Stimulated activated naive CD8-positive, alpha-beta T cell treated with anti-CD3 and anti-CD28 coated beads, Interleukin-15, Interleukin-2, amounts not matched to agents 100 ng/mL and 50 ng/mL, for 24 hours (primary cell): ENCODE results near the gene LYRM2.

Experiments used
- H3K27ac Mint-ChIP-seq: one replicate; pipeline ENCODE4 v1.8.0; 2021; ENCODE audit warnings: mild to moderate bottlenecking, mixed read lengths
- H3K27me3 Mint-ChIP-seq: one replicate; pipeline ENCODE4 v1.8.0; 2021; ENCODE audit warnings: mixed read lengths
- H3K36me3 Mint-ChIP-seq: one replicate; pipeline ENCODE4 v1.8.0; 2021; ENCODE audit warnings: low read depth, mixed read lengths
- H3K4me1 Mint-ChIP-seq: one replicate; pipeline ENCODE4 v1.8.0; 2021; ENCODE audit warnings: low read depth, mixed read lengths
- H3K4me3 Mint-ChIP-seq: one replicate; pipeline ENCODE4 v1.8.0; 2021; ENCODE audit warnings: mild to moderate bottlenecking, mixed read lengths
- H3K9me3 Mint-ChIP-seq: one replicate; pipeline ENCODE4 v1.8.0; 2021; ENCODE audit warnings: mixed read lengths

Gene LYRM2, protein sequence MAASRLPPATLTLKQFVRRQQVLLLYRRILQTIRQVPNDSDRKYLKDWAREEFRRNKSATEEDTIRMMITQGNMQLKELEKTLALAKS

DNA sequence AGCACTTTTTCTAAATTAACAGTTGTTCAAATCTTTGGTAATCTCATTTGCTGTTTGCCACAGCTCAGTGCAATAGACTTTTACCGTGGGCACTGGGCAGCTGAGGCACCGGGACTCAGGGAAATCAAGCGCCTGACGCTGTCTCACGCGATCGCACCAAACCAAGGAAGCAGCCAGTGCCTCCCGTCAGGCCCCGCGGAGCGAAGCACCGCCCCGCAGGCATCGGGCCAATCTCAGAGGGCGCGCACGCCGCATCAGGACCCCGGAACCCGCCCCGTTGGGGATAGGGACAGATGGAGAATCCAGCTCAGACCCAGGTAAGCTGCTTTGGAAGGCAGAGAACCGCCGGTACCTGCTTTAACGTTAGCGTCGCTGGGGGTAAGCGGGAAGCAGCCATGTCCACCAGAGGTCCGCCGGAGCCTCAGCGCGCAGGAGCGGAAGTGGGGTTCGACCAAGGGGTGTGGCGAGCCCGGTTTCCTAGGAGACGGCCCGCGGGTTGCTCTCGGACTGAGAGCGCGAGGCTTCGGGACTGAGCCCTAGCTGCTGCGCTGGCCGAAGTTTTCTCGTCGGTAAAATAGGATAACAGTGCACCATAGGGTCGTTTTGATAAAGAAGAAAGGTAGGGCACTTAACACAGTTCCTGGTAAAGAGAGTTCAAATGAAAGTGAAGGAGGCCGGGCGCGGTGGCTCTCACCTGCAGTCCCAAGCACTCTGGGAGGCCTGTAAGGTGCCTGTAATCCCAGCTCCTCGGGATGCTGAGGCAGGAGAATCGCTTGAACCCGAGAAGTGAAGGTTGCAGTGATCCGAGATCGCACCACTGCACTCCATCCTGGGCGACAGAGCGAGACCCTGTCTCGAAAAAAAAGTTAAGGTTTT is at the start of gene LYRM2:
Gene LYRM2 (minus strand): TSS at position 428 of the 876 bp plus-strand sequence. CDS start 31 bp downstream, at position 397.
- Mint-ChIP-seq H3K27me3 (no peaks in the 10 kb centered on the region), H3K36me3 (peaks cover 53% of the 10 kb centered on the region), H3K4me3 (peak within 1 kb of the TSS; percentile 88), H3K4me1 (peaks cover 21% of the 10 kb centered on the region), H3K9me3 (no peaks in the 10 kb centered on the region), H3K27ac (peak within 1 kb of the TSS; percentile 98)

DNA sequence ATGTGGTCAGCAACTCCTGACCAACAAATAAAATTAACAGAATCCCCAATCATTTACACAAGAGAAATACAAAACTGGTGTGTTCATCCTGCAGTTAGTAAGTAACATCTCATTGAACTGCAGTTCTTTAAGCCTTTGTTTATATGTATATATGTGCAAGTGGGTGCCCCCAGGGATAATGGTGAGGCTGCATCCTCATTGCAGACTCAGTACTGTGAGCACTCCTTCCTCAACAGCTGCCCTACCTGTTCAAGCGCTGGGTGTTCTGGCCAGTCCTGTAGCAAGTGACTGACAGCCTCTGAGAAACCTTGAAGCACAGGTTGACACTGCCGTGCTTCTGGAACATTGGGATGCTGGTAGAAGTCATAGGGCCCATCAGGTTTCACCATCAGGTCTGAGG is 49.8 kb upstream of the LYRM2 start:
- Mint-ChIP-seq H3K4me3 (no peak overlapping the region), H3K36me3 (peaks cover 80% of the 10 kb centered on the region), H3K27ac (no peak overlapping the region), H3K9me3 (no peaks in the 10 kb centered on the region), H3K4me1 (no peaks in the 10 kb centered on the region), H3K27me3 (no peaks in the 10 kb centered on the region)

GRCh38 chr6:89685311-89685710 is 46.8 kb upstream of the LYRM2 start:
- Mint-ChIP-seq H3K9me3 (no peaks in the 10 kb centered on the region), H3K4me3 (no peak overlapping the region), H3K27me3 (no peaks in the 10 kb centered on the region), H3K36me3 (peaks cover 79% of the 10 kb centered on the region), H3K27ac (no peak overlapping the region), H3K4me1 (no peaks in the 10 kb centered on the region)

- Mint-ChIP-seq H3K36me3 (peaks cover 81% of the 10 kb centered on the region), H3K4me3 (no peak overlapping the region), H3K27ac (no peak overlapping the region), H3K27me3 (no peaks in the 10 kb centered on the region), H3K4me1 (no peaks in the 10 kb centered on the region), H3K9me3 (no peaks in the 10 kb centered on the region)
These were observed 44.4 kb upstream of the LYRM2 start for GRCh38 chr6:89682991-89683390.

DNA sequence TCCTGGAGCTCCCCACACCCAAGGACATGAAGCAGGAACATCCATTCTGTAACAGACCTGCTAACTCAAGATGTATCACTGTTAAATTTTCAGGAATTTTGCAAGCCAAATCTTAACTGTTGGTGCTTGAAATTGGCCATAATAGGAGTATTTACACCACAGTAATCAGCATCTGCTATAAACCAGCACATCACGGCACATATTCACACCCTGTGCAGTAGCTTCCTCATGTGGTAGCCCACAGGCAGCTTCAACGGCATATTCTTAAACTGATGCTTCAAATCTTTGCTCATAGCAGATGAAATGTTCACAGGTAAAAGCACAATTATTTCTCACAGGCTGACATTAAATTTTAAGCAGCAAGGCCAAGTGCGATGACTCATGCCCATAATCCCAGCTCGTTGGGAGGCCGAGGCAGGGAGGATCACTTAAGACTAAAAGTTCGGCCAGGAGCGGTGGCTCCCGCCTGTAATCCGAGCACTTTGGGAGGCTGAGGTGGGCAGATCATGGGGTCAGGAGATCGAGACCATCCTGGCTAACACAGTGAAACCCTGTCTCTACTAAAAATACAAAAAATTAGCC is 43.5 kb upstream of the LYRM2 start:
- Mint-ChIP-seq H3K4me1 (no peaks in the 10 kb centered on the region), H3K36me3 (peaks cover 79% of the 10 kb centered on the region), H3K4me3 (no peak overlapping the region), H3K9me3 (no peaks in the 10 kb centered on the region), H3K27ac (no peak overlapping the region), H3K27me3 (no peaks in the 10 kb centered on the region)

DNA sequence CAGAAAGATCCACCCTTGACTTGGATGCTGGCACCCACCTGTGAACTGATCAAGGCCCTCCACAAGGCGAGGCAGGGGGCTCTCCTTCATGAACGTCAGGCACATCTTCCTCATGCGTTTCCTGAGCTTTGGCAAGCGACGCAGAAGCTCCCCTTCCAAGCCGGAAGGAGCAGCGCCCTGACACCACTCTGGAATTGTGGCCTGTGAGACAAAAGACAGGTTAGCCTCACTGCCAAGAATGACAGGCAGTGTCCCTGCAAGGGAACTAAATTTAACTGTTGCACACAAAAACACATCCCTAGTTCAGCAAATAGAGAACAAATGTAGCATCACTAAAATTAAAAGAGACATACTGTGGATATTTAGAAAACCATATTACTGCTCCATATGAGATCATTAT is 42.0 kb upstream of the LYRM2 start:
- Mint-ChIP-seq H3K4me3 (no peak overlapping the region), H3K27me3 (no peaks in the 10 kb centered on the region), H3K9me3 (no peaks in the 10 kb centered on the region), H3K36me3 (peaks cover 81% of the 10 kb centered on the region), H3K27ac (no peak overlapping the region), H3K4me1 (no peaks in the 10 kb centered on the region)

- H3K36me3 Mint-ChIP-seq, result peaks cover 81% of the 10 kb centered on the region
- no peak overlapping the region for H3K27ac Mint-ChIP-seq
- H3K9me3 Mint-ChIP-seq, result no peaks in the 10 kb centered on the region
- H3K4me1 Mint-ChIP-seq, result no peaks in the 10 kb centered on the region
- no peaks in the 10 kb centered on the region for H3K27me3 Mint-ChIP-seq
- no peak overlapping the region for H3K4me3 Mint-ChIP-seq
These were observed 41.6 kb upstream of the LYRM2 start for GRCh38 chr6:89680150-89680549.

GRCh38 chr6:89679215-89680120 is 40.9 kb upstream of the LYRM2 start:
- Mint-ChIP-seq H3K36me3 (peaks cover 80% of the 10 kb centered on the region), H3K9me3 (no peaks in the 10 kb centered on the region), H3K27me3 (no peaks in the 10 kb centered on the region), H3K27ac (no peak overlapping the region), H3K4me3 (no peak overlapping the region), H3K4me1 (no peaks in the 10 kb centered on the region)

DNA sequence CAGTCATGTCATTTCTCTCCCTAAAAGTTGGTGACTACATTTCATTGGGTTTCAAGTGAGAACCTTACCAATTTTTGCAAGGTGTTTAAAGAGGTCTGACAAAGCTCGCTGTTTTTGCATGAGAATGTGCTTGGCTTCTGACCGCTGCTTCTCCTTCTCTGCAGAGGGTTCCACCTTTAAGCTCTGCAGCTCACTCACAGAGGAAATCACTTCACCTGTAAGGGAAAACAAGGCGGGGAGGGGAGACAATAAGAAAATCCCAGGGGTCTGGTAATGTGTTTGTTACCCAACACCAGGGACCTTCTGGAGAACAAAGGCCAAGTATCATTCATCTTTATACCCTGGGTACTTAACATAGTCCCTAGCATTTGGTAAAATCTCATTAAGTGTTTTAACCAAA is 40.0 kb upstream of the LYRM2 start:
- no peaks in the 10 kb centered on the region for H3K4me1 Mint-ChIP-seq
- no peak overlapping the region for H3K27ac Mint-ChIP-seq
- H3K36me3 Mint-ChIP-seq, result peaks cover 73% of the 10 kb centered on the region
- H3K9me3 Mint-ChIP-seq, result no peaks in the 10 kb centered on the region
- H3K4me3 Mint-ChIP-seq, result no peak overlapping the region
- H3K27me3 Mint-ChIP-seq, result no peaks in the 10 kb centered on the region

GRCh38 chr6:89675949-89676748 is 37.6 kb upstream of the LYRM2 start:
- Mint-ChIP-seq H3K27me3 (no peaks in the 10 kb centered on the region), H3K9me3 (no peaks in the 10 kb centered on the region), H3K4me3 (no peak overlapping the region), H3K36me3 (peaks cover 74% of the 10 kb centered on the region), H3K4me1 (no peaks in the 10 kb centered on the region), H3K27ac (no peak overlapping the region)

DNA sequence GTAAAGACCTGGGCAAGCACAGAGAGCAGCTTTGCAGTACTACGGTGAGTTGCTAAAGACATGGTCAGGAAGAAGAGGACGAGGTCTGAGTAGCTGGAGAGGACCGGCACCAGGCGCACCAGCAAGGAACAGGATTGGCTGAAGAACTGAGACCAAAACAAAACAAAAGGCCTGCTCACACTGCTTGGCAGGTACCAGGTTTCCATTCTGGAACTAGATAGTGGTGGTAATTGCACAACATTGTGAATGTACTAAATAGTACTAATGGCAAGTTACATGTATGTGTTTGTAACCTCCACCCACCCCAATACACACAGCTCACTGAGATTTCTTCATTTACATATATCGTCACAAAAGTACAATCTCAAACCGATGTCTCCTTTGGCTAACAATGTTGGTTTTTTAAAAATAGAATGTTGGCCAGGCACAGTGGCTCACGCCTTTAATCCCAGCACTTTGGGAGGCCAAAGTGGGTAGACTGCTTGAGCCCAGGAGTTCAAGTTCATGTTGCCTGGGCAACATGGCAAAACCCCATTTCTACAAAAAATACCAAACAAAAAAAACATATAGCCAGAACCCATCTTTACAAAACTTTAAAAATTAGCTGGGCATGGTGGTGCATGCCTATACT is 32.5 kb upstream of the LYRM2 start:
- Mint-ChIP-seq H3K4me1 (no peaks in the 10 kb centered on the region), H3K36me3 (peaks cover 65% of the 10 kb centered on the region), H3K27ac (no peak overlapping the region), H3K4me3 (no peak overlapping the region), H3K9me3 (no peaks in the 10 kb centered on the region), H3K27me3 (no peaks in the 10 kb centered on the region)

- Mint-ChIP-seq H3K27me3 (no peaks in the 10 kb centered on the region), H3K36me3 (peaks cover 58% of the 10 kb centered on the region), H3K4me1 (no peaks in the 10 kb centered on the region), H3K4me3 (no peak overlapping the region), H3K9me3 (no peaks in the 10 kb centered on the region), H3K27ac (no peak overlapping the region)
These were observed 30.5 kb upstream of the LYRM2 start for GRCh38 chr6:89669002-89669401.

DNA sequence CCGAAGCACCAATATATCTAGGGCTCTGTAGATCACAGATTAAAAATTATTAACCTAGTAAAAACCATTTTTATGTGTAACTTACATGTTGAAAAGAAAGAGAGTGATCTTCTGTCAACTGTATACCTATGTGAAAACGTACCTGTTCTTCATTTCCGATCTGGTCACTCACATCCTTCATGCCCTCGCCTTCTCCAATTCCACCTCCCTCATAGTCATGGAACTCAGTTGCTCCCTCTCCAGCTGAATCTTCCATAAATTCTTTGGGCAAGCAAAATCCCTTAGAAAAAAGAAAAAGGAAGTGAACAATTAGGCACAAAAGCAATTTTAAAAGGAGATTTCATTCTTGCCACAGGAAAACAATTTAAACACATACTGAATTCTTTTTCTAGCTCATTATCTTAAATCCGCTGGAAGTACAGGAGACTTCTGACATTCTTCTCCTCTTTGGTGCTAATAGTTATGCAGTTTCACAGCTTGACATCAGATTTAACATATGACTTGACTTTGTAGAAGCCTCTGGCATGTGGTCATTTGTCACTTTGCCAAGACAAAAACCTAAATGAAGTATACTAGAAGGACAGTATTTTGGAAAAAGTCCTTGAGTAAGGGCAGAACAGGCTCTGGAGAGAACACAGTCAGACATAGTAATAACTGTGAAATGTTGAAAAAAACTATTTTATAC is 29.5 kb upstream of the LYRM2 start:
- no peak overlapping the region for H3K4me3 Mint-ChIP-seq
- H3K9me3 Mint-ChIP-seq, result no peaks in the 10 kb centered on the region
- no peaks in the 10 kb centered on the region for H3K27me3 Mint-ChIP-seq
- H3K4me1 Mint-ChIP-seq, result no peaks in the 10 kb centered on the region
- peaks cover 61% of the 10 kb centered on the region for H3K36me3 Mint-ChIP-seq
- H3K27ac Mint-ChIP-seq, result no peak overlapping the region
